Nephron (organoid): ENCODE measurements around the gene CNOT4.

Experiments
- H3K27ac Mint-ChIP-seq, 3 experiments: 2 replicates each; pipeline ENCODE4 v1.8.0; 2020; ENCODE audit warnings: mixed read lengths in 3 of 3, mild to moderate bottlenecking in 2 of 3, moderate library complexity in 1 of 3
- H3K27me3 Mint-ChIP-seq: 2 replicates; pipeline ENCODE4 v1.8.0; 2021; ENCODE audit warnings: low read depth, mild to moderate bottlenecking, moderate library complexity, mixed read lengths
- H3K36me3 Mint-ChIP-seq: 2 replicates; pipeline ENCODE4 v1.8.0; 2020; ENCODE audit warnings: low read depth, mixed read lengths
- H3K4me1 Mint-ChIP-seq: 2 replicates; pipeline ENCODE4 v1.8.0; 2020; ENCODE audit warnings: mixed read lengths
- H3K4me3 Mint-ChIP-seq, 3 experiments: 2 replicates each; pipeline ENCODE4 v1.8.0; 2020; ENCODE audit warnings: mild to moderate bottlenecking in 3 of 3, mixed read lengths in 3 of 3, moderate library complexity in 2 of 3
- H3K9me3 Mint-ChIP-seq: 2 replicates; pipeline ENCODE4 v1.8.0; 2020; ENCODE audit warnings: mixed read lengths
- TF ChIP-seq, protein P1 (sequence below), 3 experiments: fragments of 200-600 bp; sonication (generic); IDR thresholded peaks; one replicate each; pipeline ENCODE4 v1.5.0; 2021; ENCODE audit warnings: antibody characterized with exemption in 3 of 3; ENCODE audit not compliant: unreplicated experiment in 3 of 3

Gene CNOT4

GRCh38 chr7:135342887-135343286 is 167.0 kb downstream of the CNOT4 start:
- Mint-ChIP-seq H3K27ac (no peak overlapping the region), H3K4me1 (peaks cover 5% of the 10 kb centered on the region), H3K36me3 (no peaks in the 10 kb centered on the region), H3K27me3 (peaks cover 8% of the 10 kb centered on the region), H3K4me3 (no peak overlapping the region), H3K9me3 (no peaks in the 10 kb centered on the region)
- TF ChIP-seq, protein P1, sequence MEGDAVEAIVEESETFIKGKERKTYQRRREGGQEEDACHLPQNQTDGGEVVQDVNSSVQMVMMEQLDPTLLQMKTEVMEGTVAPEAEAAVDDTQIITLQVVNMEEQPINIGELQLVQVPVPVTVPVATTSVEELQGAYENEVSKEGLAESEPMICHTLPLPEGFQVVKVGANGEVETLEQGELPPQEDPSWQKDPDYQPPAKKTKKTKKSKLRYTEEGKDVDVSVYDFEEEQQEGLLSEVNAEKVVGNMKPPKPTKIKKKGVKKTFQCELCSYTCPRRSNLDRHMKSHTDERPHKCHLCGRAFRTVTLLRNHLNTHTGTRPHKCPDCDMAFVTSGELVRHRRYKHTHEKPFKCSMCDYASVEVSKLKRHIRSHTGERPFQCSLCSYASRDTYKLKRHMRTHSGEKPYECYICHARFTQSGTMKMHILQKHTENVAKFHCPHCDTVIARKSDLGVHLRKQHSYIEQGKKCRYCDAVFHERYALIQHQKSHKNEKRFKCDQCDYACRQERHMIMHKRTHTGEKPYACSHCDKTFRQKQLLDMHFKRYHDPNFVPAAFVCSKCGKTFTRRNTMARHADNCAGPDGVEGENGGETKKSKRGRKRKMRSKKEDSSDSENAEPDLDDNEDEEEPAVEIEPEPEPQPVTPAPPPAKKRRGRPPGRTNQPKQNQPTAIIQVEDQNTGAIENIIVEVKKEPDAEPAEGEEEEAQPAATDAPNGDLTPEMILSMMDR (IDR thresholded peaks at IDR 0.05; ENCODE audit: unreplicated experiment in 3 of 3), result no peak

DNA sequence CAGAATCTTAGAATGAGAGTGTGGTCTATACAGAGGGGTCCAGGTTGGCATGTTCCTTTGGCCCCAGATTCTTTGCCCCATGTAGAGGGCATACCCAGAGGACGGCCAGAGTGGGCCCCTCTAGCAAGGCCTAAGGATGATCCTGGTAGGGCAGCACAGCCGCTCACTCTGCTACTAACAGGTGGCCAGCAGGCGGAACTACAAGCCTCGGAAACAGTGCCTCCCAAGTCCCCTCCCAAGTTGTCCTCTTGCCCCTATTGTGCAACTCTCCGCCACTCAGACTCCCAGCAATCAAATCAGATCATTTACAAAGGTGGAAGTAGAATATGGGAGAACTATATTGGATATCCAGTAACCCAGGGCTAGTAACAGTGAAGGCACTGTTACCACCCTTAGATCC is 168.9 kb downstream of the CNOT4 start:
- no peaks in the 10 kb centered on the region for H3K36me3 Mint-ChIP-seq
- H3K9me3 Mint-ChIP-seq, result no peaks in the 10 kb centered on the region
- TF ChIP-seq, protein P1 (IDR thresholded peaks at IDR 0.05; ENCODE audit: unreplicated experiment in 3 of 3), result no peak
- no peak overlapping the region for H3K4me3 Mint-ChIP-seq
- peaks cover 11% of the 10 kb centered on the region for H3K27me3 Mint-ChIP-seq
- no peak overlapping the region for H3K27ac Mint-ChIP-seq
- H3K4me1 Mint-ChIP-seq, result peaks cover 5% of the 10 kb centered on the region

DNA sequence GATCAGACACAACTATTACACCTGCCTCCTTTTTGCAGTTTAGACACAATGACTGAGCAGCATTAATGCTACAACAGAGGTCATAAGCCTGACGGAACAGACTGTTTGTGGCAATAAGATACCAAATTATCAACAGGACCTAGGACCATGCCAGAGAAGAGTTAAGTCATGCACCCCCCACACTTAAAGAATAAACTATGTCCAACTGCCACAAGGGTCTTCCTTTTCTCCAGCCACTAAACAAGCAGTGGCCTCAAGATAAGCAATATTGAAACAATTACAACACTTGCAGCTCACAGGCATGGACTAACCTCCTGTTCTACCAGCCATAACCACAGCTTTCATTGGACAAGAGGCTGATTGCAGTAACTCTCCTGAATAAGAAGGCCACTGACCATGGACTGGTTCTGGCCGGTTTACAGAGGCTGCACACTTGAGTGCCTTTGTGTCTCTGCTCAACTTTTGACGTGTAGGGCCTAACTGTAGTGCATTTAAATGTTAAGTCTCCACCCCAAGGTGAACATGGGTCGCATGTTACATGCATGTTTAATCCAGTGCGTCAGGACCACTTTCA is 171.8 kb downstream of the CNOT4 start:
- H3K9me3 Mint-ChIP-seq, result no peaks in the 10 kb centered on the region
- no peak overlapping the region for H3K27ac Mint-ChIP-seq
- peaks cover 6% of the 10 kb centered on the region for H3K27me3 Mint-ChIP-seq
- no peaks in the 10 kb centered on the region for H3K36me3 Mint-ChIP-seq
- H3K4me1 Mint-ChIP-seq, result peaks cover 14% of the 10 kb centered on the region
- TF ChIP-seq, protein P1 (IDR thresholded peaks at IDR 0.05; ENCODE audit: unreplicated experiment in 3 of 3), result no peak
- H3K4me3 Mint-ChIP-seq, result no peak overlapping the region

DNA sequence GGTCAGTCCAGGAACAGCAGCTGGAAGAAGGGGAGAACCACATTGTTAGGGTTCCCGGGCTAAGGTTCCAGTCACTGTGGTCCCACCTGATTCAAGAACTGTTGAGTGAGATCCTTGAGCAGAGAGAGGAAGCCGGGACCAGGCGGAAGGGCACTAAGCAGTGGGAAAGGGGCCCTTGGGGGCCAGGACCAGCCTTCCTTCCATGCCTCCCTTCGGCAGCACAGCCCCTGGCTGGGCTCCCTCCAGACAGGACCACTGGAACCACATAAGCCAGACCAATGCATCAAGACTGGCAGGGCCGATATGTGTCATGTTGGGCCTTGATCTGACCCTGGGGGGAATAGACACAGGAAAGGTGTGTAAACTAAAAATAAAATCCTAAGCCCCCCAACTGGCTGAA is 172.4 kb downstream of the CNOT4 start:
- no peaks in the 10 kb centered on the region for H3K36me3 Mint-ChIP-seq
- peaks cover 11% of the 10 kb centered on the region for H3K4me1 Mint-ChIP-seq
- peaks cover 6% of the 10 kb centered on the region for H3K27me3 Mint-ChIP-seq
- H3K27ac Mint-ChIP-seq, result no peak overlapping the region
- TF ChIP-seq, protein P1 (IDR thresholded peaks at IDR 0.05; ENCODE audit: unreplicated experiment in 3 of 3), result no peak
- no peak overlapping the region for H3K4me3 Mint-ChIP-seq
- no peaks in the 10 kb centered on the region for H3K9me3 Mint-ChIP-seq

DNA sequence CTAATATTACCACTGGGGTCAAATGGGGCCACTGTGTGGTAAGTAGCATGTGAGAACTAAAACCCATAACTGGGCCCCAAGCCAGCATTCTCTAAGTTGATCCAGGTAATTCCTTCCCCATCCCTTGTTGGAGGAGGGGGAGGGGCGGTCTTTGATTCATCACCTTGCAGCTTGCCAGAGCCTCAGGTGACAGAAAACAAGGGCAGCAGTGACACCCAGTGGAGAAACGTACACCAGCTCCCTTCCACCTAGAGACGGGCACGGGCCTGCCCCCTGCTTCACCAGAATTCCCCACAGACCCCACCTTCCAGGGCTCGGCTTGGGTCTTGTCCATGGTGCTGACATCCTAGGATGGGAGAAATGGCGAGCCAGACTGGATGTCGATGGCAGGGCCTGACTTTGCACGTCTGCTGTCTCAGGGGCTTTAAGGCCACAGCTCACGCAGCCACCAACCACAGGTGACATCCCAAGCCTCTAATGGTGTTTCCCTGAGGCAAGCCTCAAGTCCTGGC is 174.2 kb downstream of the CNOT4 start:
- Mint-ChIP-seq H3K4me3 (no peak overlapping the region), H3K36me3 (no peaks in the 10 kb centered on the region), H3K9me3 (no peaks in the 10 kb centered on the region), H3K4me1 (peaks cover 9% of the 10 kb centered on the region), H3K27me3 (peaks cover 12% of the 10 kb centered on the region), H3K27ac (no peak overlapping the region)
- TF ChIP-seq, protein P1 (IDR thresholded peaks at IDR 0.05; ENCODE audit: unreplicated experiment in 3 of 3), result peak; percentile 49 to 61 (median 51)
